Keratinocyte (primary cell): Measurements from ENCODE around the gene SLC41A3. TPM values are rescaled to one million over a fixed set of nuclear protein-coding genes. Genes with fewer than 3 reads are reported as not detected.
A peak's percentile ranks its signal among the peaks of the same experiment; 100 is the strongest.

Experiments
- DNase-seq: peaks from one replicate; pipeline ENCODE4 v3.0.0-alpha.2; 2011; ENCODE audit warnings: low read depth, missing footprints, low spot score
- FAIRE-seq: peaks from 2 replicates; lab custom pipeline; 2011; peaks lifted over from hg19 to GRCh38; lab: Jason Lieb, UNC
- H2AFZ ChIP-seq: 2 replicates; pipeline ENCODE4 v1.6.0; 2012; ENCODE audit warnings: low read length, control low read depth, inconsistent platforms; ENCODE audit not compliant: control insufficient read depth
- H3K27ac ChIP-seq: 2 replicates; pipeline ENCODE4 v1.5.1; 2011; ENCODE audit warnings: low read length; ENCODE audit not compliant: control insufficient read depth, insufficient read depth
- H3K27me3 ChIP-seq: 3 replicates; pipeline ENCODE4 v1.6.0; 2011; ENCODE audit warnings: low read length; ENCODE audit not compliant: control insufficient read depth, insufficient read depth; ENCODE audit errors: extremely low read depth
- H3K36me3 ChIP-seq, 2 experiments: 2 replicates in 1 of 2; 3 replicates in 1 of 2; pipeline ENCODE4 v1.5.1; 2011; ENCODE audit warnings: low read length in 2 of 2, mild to moderate bottlenecking in 1 of 2; ENCODE audit not compliant: control insufficient read depth in 2 of 2, insufficient read depth in 2 of 2; ENCODE audit errors: extremely low read depth in 1 of 2
- H3K4me1 ChIP-seq: 3 replicates; pipeline ENCODE4 v1.5.1; 2011; ENCODE audit warnings: low read length; ENCODE audit not compliant: control insufficient read depth, insufficient read depth; ENCODE audit errors: extremely low read depth
- H3K4me2 ChIP-seq: 3 replicates; pipeline ENCODE4 v1.6.0; 2011; ENCODE audit warnings: low read depth, low read length; ENCODE audit not compliant: control insufficient read depth, insufficient read depth; ENCODE audit errors: extremely low read depth
- H3K4me3 ChIP-seq, 3 experiments: fragments of 200-600 bp in 1 of 3; sonication (generic) in 1 of 3; 2 replicates in 2 of 3; 3 replicates in 1 of 3; pipeline ENCODE4 v1.5.1; 2011 to 2016; ENCODE audit warnings: low read length in 3 of 3, mild to moderate bottlenecking in 3 of 3, control low read depth in 2 of 3, inconsistent platforms in 1 of 3, low read depth in 1 of 3, mixed read lengths in 1 of 3, mixed run types in 1 of 3, moderate library complexity in 1 of 3; ENCODE audit not compliant: control insufficient read depth in 2 of 3, insufficient read depth in 2 of 3; ENCODE audit errors: extremely low read depth in 1 of 3
- H3K79me2 ChIP-seq: 2 replicates; pipeline ENCODE4 v1.6.0; 2012; ENCODE audit warnings: low read length; ENCODE audit not compliant: control insufficient read depth, insufficient read depth
- H3K9ac ChIP-seq: 3 replicates; pipeline ENCODE4 v1.6.0; 2011; ENCODE audit warnings: low read length; ENCODE audit not compliant: control insufficient read depth, insufficient read depth; ENCODE audit errors: extremely low read depth
- H3K9me1 ChIP-seq: 3 replicates; pipeline ENCODE4 v1.6.0; 2011; ENCODE audit warnings: low read length; ENCODE audit not compliant: control insufficient read depth, insufficient read depth; ENCODE audit errors: extremely low read depth
- H3K9me3 ChIP-seq: 2 replicates; pipeline ENCODE4 v1.5.1; 2012; ENCODE audit warnings: low read depth, low read length; ENCODE audit not compliant: control insufficient read depth
- H4K20me1 ChIP-seq: 3 replicates; pipeline ENCODE4 v1.6.0; 2011; ENCODE audit warnings: low read length; ENCODE audit not compliant: control insufficient read depth, insufficient read depth; ENCODE audit errors: extremely low read depth
- CTCF ChIP-seq, 3 experiments: IDR thresholded peaks in 1 of 3; conservative IDR thresholded peaks in 1 of 3; optimal IDR thresholded peaks in 1 of 3; 2 replicates in 2 of 3; 3 replicates in 1 of 3; pipeline versions ENCODE3 to v1.5.1; 2011; ENCODE audit warnings: low read length in 3 of 3, mild to moderate bottlenecking in 3 of 3, moderate library complexity in 2 of 3, control low read depth in 1 of 3, inconsistent platforms in 1 of 3; ENCODE audit not compliant: insufficient read depth in 2 of 3; ENCODE audit errors: extremely low read depth in 1 of 3
- EZH2 ChIP-seq: IDR thresholded peaks from one replicate; pipeline ENCODE4 v1.6.1; 2012; ENCODE audit warnings: inconsistent platforms, mild to moderate bottlenecking, low read length, moderate library complexity
- dilution Hi-C: fragments of 300-500 bp; cut with MboI; formaldehyde crosslinking; loops from one replicate; pipeline ENCODE4 v1.7.0; 2020; ENCODE audit warnings: low sequenced_read_pairs; ENCODE audit not compliant: extremely low pct_ligation_motif_present
- polyA plus RNA-seq, 5 experiments: library from polyadenylated mRNA; depleted of rRNA in 3 of 5; stranded (reverse) in 3 of 5; stranded (forward) in 1 of 5; unstranded in 1 of 5; fragments of >200 nt; gene quantifications; 1 replicate in 1 of 5; 2 replicates in 3 of 5; 3 replicates in 1 of 5; pipeline versions ENCODE4 v1.2.1 to v1.2.3, GENCODE V29; 2011 to 2012; ENCODE audit warnings: missing spikeins in 2 of 5, low read depth in 1 of 5, low replicate concordance in 1 of 5

SLC41A3 gene
- polyA plus RNA-seq, 1 donor (not counting 4 experiments of a cell fraction or from before 2014, with no cell fraction given) = 30.2 TPM

- DNase-seq (no peak), FAIRE-seq (no peak)
- Histone ChIP-seq H3K27ac (no peak overlapping the region), H3K9me3 (no peaks in the 10 kb centered on the region), H3K9ac (no peak overlapping the region), H3K9me1 (no peaks in the 10 kb centered on the region), H2AFZ (no peak overlapping the region), H3K36me3 (no peaks in the 10 kb centered on the region), H3K27me3 (no peaks in the 10 kb centered on the region), H3K4me2 (no peak overlapping the region), H4K20me1 (no peaks in the 10 kb centered on the region), H3K4me3 (no peak overlapping the region), H3K4me1 (no peaks in the 10 kb centered on the region), H3K79me2 (no peaks in the 10 kb centered on the region)
- no peak for TF ChIP-seq EZH2
- peak in 1 of 3 experiments; percentile 21 for TF ChIP-seq CTCF (optimal IDR thresholded peaks at IDR 0.05 in 1 of 3, IDR thresholded peaks at IDR 0.05 in 1 of 3, conservative IDR thresholded peaks at IDR 0.05 in 1 of 3; ENCODE audit: extremely low read depth in 1 of 3, insufficient read depth in 2 of 3, low read length in 3 of 3)
- dilution Hi-C loops = no loop called here
These were observed 19.4 kb upstream of the SLC41A3 start for GRCh38 chr3:126103121-126104027.

GRCh38 chr3:126102530-126102951 is 18.6 kb upstream of the SLC41A3 start:
- TF ChIP-seq EZH2 (no peak), CTCF (optimal IDR thresholded peaks at IDR 0.05 in 1 of 3, IDR thresholded peaks at IDR 0.05 in 1 of 3, conservative IDR thresholded peaks at IDR 0.05 in 1 of 3; ENCODE audit: extremely low read depth in 1 of 3, insufficient read depth in 2 of 3, low read length in 3 of 3) (no peak)
- Histone ChIP-seq H3K9ac (no peak overlapping the region), H3K9me1 (no peaks in the 10 kb centered on the region), H3K4me2 (no peak overlapping the region), H4K20me1 (no peaks in the 10 kb centered on the region), H3K4me3 (no peak overlapping the region), H3K79me2 (no peaks in the 10 kb centered on the region), H3K27me3 (no peaks in the 10 kb centered on the region), H3K9me3 (no peaks in the 10 kb centered on the region), H3K36me3 (no peaks in the 10 kb centered on the region), H2AFZ (peak overlapping the region; percentile 49), H3K27ac (no peak overlapping the region), H3K4me1 (no peaks in the 10 kb centered on the region)
- FAIRE-seq = no peak
- dilution Hi-C loops = no loop called here
- DNase-seq = no peak
